Nephron (organoid): Measurements from ENCODE around the gene AMER2.

ENCODE experiments used
- H3K27ac Mint-ChIP-seq, 3 experiments: 2 replicates each; pipeline ENCODE4 v1.8.0; 2020; ENCODE audit warnings: mixed read lengths in 3 of 3, mild to moderate bottlenecking in 2 of 3, moderate library complexity in 1 of 3
- H3K27me3 Mint-ChIP-seq: 2 replicates; pipeline ENCODE4 v1.8.0; 2021; ENCODE audit warnings: low read depth, mild to moderate bottlenecking, moderate library complexity, mixed read lengths
- H3K36me3 Mint-ChIP-seq: 2 replicates; pipeline ENCODE4 v1.8.0; 2020; ENCODE audit warnings: low read depth, mixed read lengths
- H3K4me1 Mint-ChIP-seq: 2 replicates; pipeline ENCODE4 v1.8.0; 2020; ENCODE audit warnings: mixed read lengths
- H3K4me3 Mint-ChIP-seq, 3 experiments: 2 replicates each; pipeline ENCODE4 v1.8.0; 2020; ENCODE audit warnings: mild to moderate bottlenecking in 3 of 3, mixed read lengths in 3 of 3, moderate library complexity in 2 of 3
- H3K9me3 Mint-ChIP-seq: 2 replicates; pipeline ENCODE4 v1.8.0; 2020; ENCODE audit warnings: mixed read lengths
- TF ChIP-seq, protein P1 (sequence below), 3 experiments: fragments of 200-600 bp; sonication (generic); IDR thresholded peaks; one replicate each; pipeline ENCODE4 v1.5.0; 2021; ENCODE audit warnings: antibody characterized with exemption in 3 of 3; ENCODE audit not compliant: unreplicated experiment in 3 of 3

AMER2 gene

DNA sequence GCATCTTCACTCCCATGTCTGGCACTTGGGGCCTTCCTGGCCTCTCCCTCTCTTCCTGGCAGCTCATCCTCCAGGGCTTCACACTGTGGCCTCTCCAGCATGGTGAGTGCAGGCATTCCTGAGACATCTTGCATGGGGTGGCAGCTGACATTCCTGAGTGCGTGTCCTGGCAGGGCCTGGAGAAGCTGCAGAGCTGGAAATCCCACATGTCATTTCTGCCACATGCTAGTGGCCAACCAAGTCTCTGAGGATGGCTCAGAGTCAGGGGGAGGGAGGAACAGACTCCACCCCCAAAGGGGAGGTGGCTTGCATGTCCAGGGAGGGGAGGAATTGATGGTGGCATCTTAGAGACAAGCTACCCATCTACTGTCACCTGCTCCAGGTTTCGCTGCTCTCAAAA lies 41.6 kb upstream of the AMER2 start:
- Mint-ChIP-seq H3K27me3 (no peaks in the 10 kb centered on the region), H3K36me3 (no peaks in the 10 kb centered on the region), H3K9me3 (no peaks in the 10 kb centered on the region), H3K4me3 (no peak overlapping the region), H3K4me1 (peaks cover 7% of the 10 kb centered on the region), H3K27ac (no peak overlapping the region)
- TF ChIP-seq, protein P1, sequence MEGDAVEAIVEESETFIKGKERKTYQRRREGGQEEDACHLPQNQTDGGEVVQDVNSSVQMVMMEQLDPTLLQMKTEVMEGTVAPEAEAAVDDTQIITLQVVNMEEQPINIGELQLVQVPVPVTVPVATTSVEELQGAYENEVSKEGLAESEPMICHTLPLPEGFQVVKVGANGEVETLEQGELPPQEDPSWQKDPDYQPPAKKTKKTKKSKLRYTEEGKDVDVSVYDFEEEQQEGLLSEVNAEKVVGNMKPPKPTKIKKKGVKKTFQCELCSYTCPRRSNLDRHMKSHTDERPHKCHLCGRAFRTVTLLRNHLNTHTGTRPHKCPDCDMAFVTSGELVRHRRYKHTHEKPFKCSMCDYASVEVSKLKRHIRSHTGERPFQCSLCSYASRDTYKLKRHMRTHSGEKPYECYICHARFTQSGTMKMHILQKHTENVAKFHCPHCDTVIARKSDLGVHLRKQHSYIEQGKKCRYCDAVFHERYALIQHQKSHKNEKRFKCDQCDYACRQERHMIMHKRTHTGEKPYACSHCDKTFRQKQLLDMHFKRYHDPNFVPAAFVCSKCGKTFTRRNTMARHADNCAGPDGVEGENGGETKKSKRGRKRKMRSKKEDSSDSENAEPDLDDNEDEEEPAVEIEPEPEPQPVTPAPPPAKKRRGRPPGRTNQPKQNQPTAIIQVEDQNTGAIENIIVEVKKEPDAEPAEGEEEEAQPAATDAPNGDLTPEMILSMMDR (IDR thresholded peaks at IDR 0.05; ENCODE audit: unreplicated experiment in 3 of 3), result no peak

DNA sequence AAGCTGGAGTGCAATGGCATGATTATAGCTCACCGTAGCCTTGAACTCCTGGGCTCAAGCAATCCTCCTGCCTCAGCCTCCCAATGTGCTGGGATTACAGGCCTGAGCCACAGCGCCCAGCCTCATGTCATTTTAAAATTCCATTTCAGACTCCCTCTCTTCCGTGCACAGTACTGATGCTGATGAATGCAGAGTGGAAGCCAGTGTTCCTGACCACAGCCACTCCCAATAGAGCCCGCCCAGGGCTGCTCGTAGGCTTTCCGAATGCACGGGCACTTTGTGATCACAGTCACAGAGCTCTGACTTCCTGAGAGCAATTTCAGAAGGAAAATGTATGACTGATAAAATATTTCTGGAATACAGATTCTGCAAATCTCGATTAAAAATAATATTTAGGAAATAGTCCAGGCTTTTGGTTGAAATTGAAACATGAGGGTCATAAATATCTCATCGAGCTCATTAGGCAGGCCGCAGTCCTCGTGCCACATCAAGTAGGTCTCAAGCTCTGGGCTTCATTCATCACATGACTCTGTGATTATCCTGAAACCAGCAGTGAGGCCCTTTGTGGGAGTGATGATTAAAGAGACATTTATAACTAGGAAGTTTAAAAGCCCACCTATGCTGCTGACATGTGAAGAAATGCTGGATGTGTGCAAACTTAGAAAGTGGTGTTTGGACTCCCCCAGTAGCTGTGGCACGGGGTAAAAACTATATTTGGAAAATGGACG lies 38.9 kb upstream of the AMER2 start:
- Mint-ChIP-seq H3K9me3 (no peaks in the 10 kb centered on the region), H3K4me1 (peaks cover 7% of the 10 kb centered on the region), H3K27ac (no peak overlapping the region), H3K4me3 (no peak overlapping the region), H3K36me3 (no peaks in the 10 kb centered on the region), H3K27me3 (peaks cover 9% of the 10 kb centered on the region)
- TF ChIP-seq, protein P1 (IDR thresholded peaks at IDR 0.05; ENCODE audit: unreplicated experiment in 3 of 3), result no peak

DNA sequence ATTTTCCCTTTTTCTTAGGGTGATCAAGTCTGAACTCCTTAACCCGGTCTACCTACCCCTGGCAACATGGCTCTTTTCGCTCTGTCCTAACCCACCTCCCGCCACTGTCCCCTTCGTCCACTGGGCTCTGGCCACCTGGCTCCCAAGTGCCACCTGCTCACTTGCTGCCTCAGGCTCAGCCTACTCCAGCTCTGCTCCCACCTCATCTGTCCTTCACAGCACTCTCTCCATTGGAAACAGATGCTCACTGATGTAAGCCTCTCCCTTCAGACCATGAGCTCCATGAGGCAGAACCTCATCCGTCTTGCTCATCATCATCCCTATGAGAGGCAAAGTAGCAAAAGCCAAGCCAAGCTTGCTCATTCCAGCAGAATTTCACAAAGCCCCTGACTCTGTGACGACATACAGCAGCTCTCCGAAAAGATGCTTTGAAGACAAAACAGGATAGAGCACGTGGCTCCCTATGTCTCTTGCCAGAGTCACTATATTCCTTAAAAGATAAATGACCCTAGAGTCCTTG lies 35.3 kb upstream of the AMER2 start:
- no peak overlapping the region for H3K27ac Mint-ChIP-seq
- H3K4me1 Mint-ChIP-seq, result peaks cover 5% of the 10 kb centered on the region
- no peaks in the 10 kb centered on the region for H3K36me3 Mint-ChIP-seq
- TF ChIP-seq, protein P1 (IDR thresholded peaks at IDR 0.05; ENCODE audit: unreplicated experiment in 3 of 3), result no peak
- H3K27me3 Mint-ChIP-seq, result peaks cover 21% of the 10 kb centered on the region
- H3K4me3 Mint-ChIP-seq, result no peak overlapping the region
- no peaks in the 10 kb centered on the region for H3K9me3 Mint-ChIP-seq

DNA sequence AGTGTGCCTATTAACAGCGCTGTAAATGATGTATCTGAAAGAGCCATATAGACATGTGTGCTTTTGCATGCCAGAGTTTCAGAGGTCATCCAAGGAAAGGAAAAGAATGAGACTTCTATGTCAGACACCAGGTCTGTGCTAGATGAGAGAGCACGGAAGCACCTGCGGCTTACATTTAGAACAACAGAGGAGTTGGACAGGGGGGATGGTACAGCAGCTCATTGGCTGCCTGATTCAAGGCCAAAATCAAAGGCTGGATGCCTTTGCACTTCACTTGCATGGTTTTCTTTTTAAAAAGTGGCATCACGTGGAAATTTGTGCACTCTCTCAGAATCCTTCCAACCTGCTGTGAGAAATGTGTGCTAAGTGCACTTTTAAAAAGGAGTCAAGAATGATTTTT lies 32.8 kb upstream of the AMER2 start:
- H3K27me3 Mint-ChIP-seq, result peaks cover 21% of the 10 kb centered on the region
- no peaks in the 10 kb centered on the region for H3K9me3 Mint-ChIP-seq
- no peak overlapping the region for H3K4me3 Mint-ChIP-seq
- no peaks in the 10 kb centered on the region for H3K36me3 Mint-ChIP-seq
- peaks cover 5% of the 10 kb centered on the region for H3K4me1 Mint-ChIP-seq
- no peak overlapping the region for H3K27ac Mint-ChIP-seq
- TF ChIP-seq, protein P1 (IDR thresholded peaks at IDR 0.05; ENCODE audit: unreplicated experiment in 3 of 3), result no peak

DNA sequence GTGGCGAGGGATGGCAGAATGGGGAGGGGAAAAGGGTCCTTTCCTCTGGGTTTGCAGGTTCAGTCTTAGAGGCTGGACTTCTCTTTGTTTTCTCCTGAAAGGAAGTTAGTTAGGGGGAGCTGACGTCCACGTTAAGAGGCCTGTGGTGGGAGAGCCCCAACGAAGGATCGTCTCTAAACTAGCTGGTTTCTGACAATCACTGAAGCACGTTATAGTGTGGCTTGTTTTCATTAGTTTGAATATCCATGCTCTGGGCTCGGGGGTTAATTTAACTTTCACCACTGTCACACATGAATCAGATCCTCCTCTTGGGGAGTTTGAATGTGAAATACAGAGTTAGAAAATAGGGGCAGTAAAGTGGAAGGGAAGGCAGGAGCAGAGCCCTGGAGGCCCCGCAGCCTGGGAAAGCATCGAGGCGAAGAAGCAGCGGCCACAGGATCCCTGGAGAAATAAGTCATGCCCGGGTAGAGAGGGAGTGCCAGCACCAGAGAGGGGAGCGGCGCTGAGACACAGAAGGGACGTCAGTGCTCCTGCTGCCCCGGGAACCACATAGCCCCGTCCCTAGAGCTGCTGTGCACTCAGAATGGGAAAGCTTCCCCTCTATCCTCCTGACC lies 31.1 kb upstream of the AMER2 start:
- TF ChIP-seq, protein P1 (IDR thresholded peaks at IDR 0.05; ENCODE audit: unreplicated experiment in 3 of 3), result no peak
- Mint-ChIP-seq H3K4me3 (no peak overlapping the region), H3K36me3 (no peaks in the 10 kb centered on the region), H3K27me3 (peaks cover 21% of the 10 kb centered on the region), H3K27ac (peak overlapping the region in 2 of 3 experiments; percentile 8 to 19), H3K4me1 (peaks cover 5% of the 10 kb centered on the region), H3K9me3 (no peaks in the 10 kb centered on the region)
